WTC11 (cell line): ENCODE measurements around the gene GUCY2D. TPM values are rescaled to one million over a fixed set of nuclear protein-coding genes. Genes with fewer than 3 reads are reported as not detected.

Experiments used
- ATAC-seq: fragments of 200-7000 bp; cut with Tn5 transposase; 2 replicates; pipeline ENCODE4 v1.10.0; 2021; ENCODE audit warnings: mild to moderate bottlenecking, moderate library complexity
- CTCF ChIA-PET: fragments of 300-600 bp; sonication (Branson Sonifier 250); formaldehyde crosslinking; loops from one replicate; lab custom pipeline; 2021; ENCODE audit warnings: antibody characterized with exemption; lab: Charles Lee
- POLR2A ChIA-PET: fragments of 350-600 bp; sonication (Branson Sonifier 250); formaldehyde crosslinking; loops from one replicate; lab custom pipeline; 2021; ENCODE audit warnings: antibody characterized with exemption; lab: Charles Lee
- DNase-seq: peaks from one replicate; pipeline ENCODE4 v3.0.0; 2021; ENCODE audit warnings: low spot score
- H3K27ac Mint-ChIP-seq: 2 replicates; pipeline ENCODE4 v1.8.0; 2021; ENCODE audit warnings: mixed read lengths
- H3K27me3 Mint-ChIP-seq: 2 replicates; pipeline ENCODE4 v1.8.0; 2021; ENCODE audit warnings: low read depth, mild to moderate bottlenecking, moderate library complexity, mixed read lengths
- H3K36me3 Mint-ChIP-seq: 2 replicates; pipeline ENCODE4 v1.8.0; 2021; ENCODE audit warnings: mixed read lengths
- H3K4me1 Mint-ChIP-seq: 2 replicates; pipeline ENCODE4 v1.8.0; 2022; ENCODE audit warnings: mixed read lengths
- H3K4me3 Mint-ChIP-seq: 2 replicates; pipeline ENCODE4 v1.8.0; 2021; ENCODE audit warnings: mild to moderate bottlenecking, moderate library complexity, mixed read lengths
- H3K9me3 Mint-ChIP-seq: 2 replicates; pipeline ENCODE4 v1.8.0; 2021; ENCODE audit warnings: mixed read lengths
- AR ChIP-seq: fragments of 250-450 bp; sonication (Bioruptor Pico); IDR thresholded peaks from 2 replicates; pipeline ENCODE4 v1.9.0; 2021; ENCODE audit warnings: mild to moderate bottlenecking
- ATF3 ChIP-seq: sonication (generic); formaldehyde crosslinking; conservative IDR thresholded peaks from 2 replicates; pipeline ENCODE4 v1.8.1; 2022; ENCODE audit warnings: mild to moderate bottlenecking, missing genetic modification reagents
- ATF6 ChIP-seq: sonication (generic); formaldehyde crosslinking; IDR thresholded peaks from 2 replicates; pipeline ENCODE4 v1.8.1; 2023; ENCODE audit warnings: mild to moderate bottlenecking, missing genetic modification reagents
- CDX4 ChIP-seq: fragments of 250-450 bp; sonication (Bioruptor Pico); IDR thresholded peaks from 2 replicates; pipeline ENCODE4 v1.9.0; 2021; ENCODE audit warnings: moderate library complexity, mild to moderate bottlenecking, inconsistent platforms, borderline replicate concordance
- ELF4 ChIP-seq: sonication (generic); formaldehyde crosslinking; IDR thresholded peaks from 2 replicates; pipeline ENCODE4 v1.8.1; 2022; ENCODE audit warnings: low read depth, mild to moderate bottlenecking, moderate library complexity, missing genetic modification reagents
- ERG ChIP-seq: fragments of 250-450 bp; sonication (Bioruptor Pico); IDR thresholded peaks from 2 replicates; pipeline ENCODE4 v1.8.0; 2021; ENCODE audit warnings: mild to moderate bottlenecking
- JUN ChIP-seq: sonication (generic); formaldehyde crosslinking; IDR thresholded peaks from 2 replicates; pipeline ENCODE4 v1.8.0; 2023; ENCODE audit warnings: mild to moderate bottlenecking, missing genetic modification reagents
- NFATC4 ChIP-seq: fragments of 250-450 bp; sonication (Bioruptor Pico); IDR thresholded peaks from 2 replicates; pipeline ENCODE4 v1.9.0; 2021; ENCODE audit warnings: mild to moderate bottlenecking
- NFE2L1 ChIP-seq: sonication (generic); formaldehyde crosslinking; IDR thresholded peaks from 2 replicates; pipeline ENCODE4 v1.8.1; 2023; ENCODE audit warnings: missing genetic modification reagents
- RORB ChIP-seq: fragments of 250-450 bp; sonication (Bioruptor Pico); IDR thresholded peaks from 2 replicates; pipeline ENCODE4 v1.9.0; 2021; ENCODE audit warnings: mild to moderate bottlenecking
- SP1 ChIP-seq: sonication (generic); formaldehyde crosslinking; conservative IDR thresholded peaks from 2 replicates; pipeline ENCODE4 v1.8.1; 2022; ENCODE audit warnings: missing genetic modification reagents
- TEAD1 ChIP-seq: sonication (generic); formaldehyde crosslinking; IDR thresholded peaks from 2 replicates; pipeline ENCODE4 v1.8.0; 2022; ENCODE audit warnings: mild to moderate bottlenecking, missing genetic modification reagents
- TEAD4 ChIP-seq: sonication (generic); formaldehyde crosslinking; IDR thresholded peaks from 2 replicates; pipeline ENCODE4 v1.8.0; 2022; ENCODE audit warnings: mild to moderate bottlenecking, missing genetic modification reagents
- TP53 ChIP-seq: sonication (generic); formaldehyde crosslinking; IDR thresholded peaks from 2 replicates; pipeline ENCODE4 v1.8.1; 2023; ENCODE audit warnings: mild to moderate bottlenecking, missing genetic modification reagents
- ZBTB43 ChIP-seq: sonication (generic); formaldehyde crosslinking; IDR thresholded peaks from 2 replicates; pipeline ENCODE4 v1.8.1; 2023; ENCODE audit warnings: mild to moderate bottlenecking, missing genetic modification reagents
- ZMAT4 ChIP-seq: fragments of 250-450 bp; sonication (Bioruptor Pico); IDR thresholded peaks from 2 replicates; pipeline ENCODE4 v1.9.0; 2021; ENCODE audit warnings: mild to moderate bottlenecking
- ZNF121 ChIP-seq: sonication (generic); formaldehyde crosslinking; IDR thresholded peaks from 2 replicates; pipeline ENCODE4 v1.8.0; 2023; ENCODE audit warnings: missing genetic modification reagents
- ZNF232 ChIP-seq: sonication (generic); formaldehyde crosslinking; IDR thresholded peaks from 2 replicates; pipeline ENCODE4 v1.8.0; 2022; ENCODE audit warnings: mild to moderate bottlenecking, missing genetic modification reagents
- ZNF263 ChIP-seq: sonication (generic); formaldehyde crosslinking; IDR thresholded peaks from 2 replicates; pipeline ENCODE4 v1.8.1; 2022; ENCODE audit warnings: low read depth, mild to moderate bottlenecking, moderate library complexity, missing genetic modification reagents
- ZNF396 ChIP-seq: fragments of 250-450 bp; sonication (Bioruptor Pico); IDR thresholded peaks from 2 replicates; pipeline ENCODE4 v1.8.0; 2021; ENCODE audit warnings: mild to moderate bottlenecking, moderate library complexity, borderline replicate concordance
- ZNF423 ChIP-seq: fragments of 250-450 bp; sonication (Bioruptor Pico); IDR thresholded peaks from 2 replicates; pipeline ENCODE4 v2.1.2; 2022; ENCODE audit warnings: mild to moderate bottlenecking, moderate library complexity
- total RNA-seq: library from RNA; stranded (reverse); gene quantifications from 3 replicates; pipeline ENCODE4 v1.2.3, GENCODE V29; 2021

Gene GUCY2D
- total RNA-seq, 1 experiment from 2014 or later: 0.87 TPM

GRCh38 chr17:8018436-8018835 is 16.0 kb downstream of the GUCY2D start (continued):
- TF ChIP-seq TEAD4 (no peak), ZNF263 (CRISPR knock-in tag) (no peak), ZNF121 (CRISPR knock-in tag) (no peak), ZBTB43 (CRISPR knock-in tag) (no peak), ZNF232 (no peak), ERG (CRISPR knock-in tag) (no peak)

GRCh38 chr17:8019166-8019565 is 16.8 kb downstream of the GUCY2D start:
- no peak overlapping the region for H3K4me3 Mint-ChIP-seq
- POLR2A ChIA-PET: no interaction called here
- TF ChIP-seq ELF4: no peak
- TF ChIP-seq ZNF396 (CRISPR knock-in tag): no peak
- no peak for TF ChIP-seq NFE2L1
- no peak for TF ChIP-seq NFATC4 (CRISPR knock-in tag)
- no peak for TF ChIP-seq SP1 (CRISPR knock-in tag)
- TF ChIP-seq AR (CRISPR knock-in tag): no peak
- no peak for TF ChIP-seq ZNF423 (CRISPR knock-in tag)
- TF ChIP-seq ZMAT4: no peak
- TF ChIP-seq TP53: no peak
- no peak for TF ChIP-seq CDX4 (CRISPR knock-in tag)
- no peak for TF ChIP-seq RORB (CRISPR knock-in tag)
- no peak for TF ChIP-seq JUN (CRISPR knock-in tag)
- TF ChIP-seq ATF6 (CRISPR knock-in tag): no peak
- no peak for TF ChIP-seq TEAD1
- TF ChIP-seq ATF3: no peak
- TF ChIP-seq, all 79 proteins: peak for 0
- Mint-ChIP-seq H3K27ac (no peak overlapping the region), H3K27me3 (peaks cover 17% of the 10 kb centered on the region), H3K4me1 (peaks cover 4% of the 10 kb centered on the region), H3K36me3 (no peaks in the 10 kb centered on the region), H3K9me3 (no peaks in the 10 kb centered on the region)
- DNase-seq (no peak), ATAC-seq (no peak)
- CTCF ChIA-PET: interaction anchor here (0.7 to 8.3 kb wide), 9 partner anchors 21 to 196 kb away, joined by 3 to 154 read pairs (median 7); partner anchors contain the start of gene ALOX15B
